Cardiac muscle cell (in vitro differentiated cells and primary cell): ENCODE measurements around the gene LRBA. TPM values are rescaled to one million over a fixed set of nuclear protein-coding genes. Genes with fewer than 3 reads are reported as not detected.

Experiments
- DNase-seq, 2 donors: peaks; one replicate each; pipeline versions ENCODE4 v3.0.0 to v3.0.0-alpha.2; 2010 to 2017; ENCODE audit warnings: low read depth in 1 of 2, low spot score in 1 of 2
- H3K27ac ChIP-seq: fragments of 200-600 bp; sonication (generic); 2 replicates; pipeline ENCODE4 v1.5.1; 2016
- H3K27me3 ChIP-seq: fragments of 200-600 bp; sonication (generic); 2 replicates; pipeline ENCODE4 v1.6.0; 2016; ENCODE audit warnings: control low read depth
- H3K36me3 ChIP-seq: fragments of 200-600 bp; sonication (generic); 2 replicates; pipeline ENCODE4 v1.5.1; 2016; ENCODE audit warnings: control low read depth
- H3K4me1 ChIP-seq: fragments of 200-600 bp; sonication (generic); 2 replicates; pipeline ENCODE4 v1.8.1; 2017; ENCODE audit warnings: low read depth, mild to moderate bottlenecking, mixed run types
- H3K4me3 ChIP-seq: fragments of 200-600 bp; sonication (generic); 2 replicates; pipeline ENCODE4 v1.5.1; 2016; ENCODE audit warnings: mild to moderate bottlenecking
- H3K9me3 ChIP-seq: fragments of 200-600 bp; sonication (generic); 2 replicates; pipeline ENCODE4 v1.5.1; 2017; ENCODE audit warnings: low read depth, mild to moderate bottlenecking, control low read depth
- CTCF ChIP-seq: IDR thresholded peaks from 2 replicates; pipeline ENCODE4 v1.5.1; 2012; ENCODE audit warnings: low read depth, mild to moderate bottlenecking, low read length
- polyA plus RNA-seq: library from polyadenylated mRNA; unstranded; fragments of >200 nt; fragmentation: Nextera tagmentation; extraction: Ambion mirVana; gene quantifications from 2 replicates; pipeline ENCODE4 v1.2.1, GENCODE V29; 2016
- total RNA-seq: library from RNA; depleted of rRNA; stranded (reverse); fragments of >200 nt; gene quantifications from 2 replicates; pipeline ENCODE4 v1.2.3, GENCODE V29; 2016

LRBA gene
- total and polyA plus RNA-seq, 2 experiments from 2014 or later = 17.7 to 58.8 TPM

GRCh38 chr4:150990250-150990649 is 24.8 kb downstream of the LRBA start:
- TF ChIP-seq CTCF = no peak
- Histone ChIP-seq H3K9me3 (no peaks in the 10 kb centered on the region), H3K36me3 (no peaks in the 10 kb centered on the region), H3K4me3 (no peak overlapping the region), H3K27me3 (no peaks in the 10 kb centered on the region), H3K27ac (no peak overlapping the region), H3K4me1 (no peaks in the 10 kb centered on the region)
- DNase-seq = no peak

GRCh38 chr4:150988238-150988637 is 26.8 kb downstream of the LRBA start:
- Histone ChIP-seq H3K4me3 (no peak overlapping the region), H3K36me3 (no peaks in the 10 kb centered on the region), H3K9me3 (no peaks in the 10 kb centered on the region), H3K4me1 (no peaks in the 10 kb centered on the region), H3K27me3 (no peaks in the 10 kb centered on the region), H3K27ac (no peak overlapping the region)
- DNase-seq = no peak
- no peak for TF ChIP-seq CTCF

GRCh38 chr4:150987204-150987603 is 27.9 kb downstream of the LRBA start:
- H3K4me3 ChIP-seq = no peak overlapping the region
- no peak for DNase-seq
- no peaks in the 10 kb centered on the region for H3K36me3 ChIP-seq
- H3K27me3 ChIP-seq = no peaks in the 10 kb centered on the region
- TF ChIP-seq CTCF = no peak
- H3K27ac ChIP-seq = no peak overlapping the region
- no peaks in the 10 kb centered on the region for H3K9me3 ChIP-seq
- no peaks in the 10 kb centered on the region for H3K4me1 ChIP-seq

GRCh38 chr4:150986085-150986484 is 29.0 kb downstream of the LRBA start:
- H3K27me3 ChIP-seq = no peaks in the 10 kb centered on the region
- H3K4me3 ChIP-seq = no peak overlapping the region
- no peak for DNase-seq
- no peaks in the 10 kb centered on the region for H3K9me3 ChIP-seq
- no peak for TF ChIP-seq CTCF
- no peak overlapping the region for H3K27ac ChIP-seq
- H3K36me3 ChIP-seq = no peaks in the 10 kb centered on the region
- no peaks in the 10 kb centered on the region for H3K4me1 ChIP-seq

GRCh38 chr4:150983851-150984250 is 31.2 kb downstream of the LRBA start:
- Histone ChIP-seq H3K27me3 (no peaks in the 10 kb centered on the region), H3K36me3 (no peaks in the 10 kb centered on the region), H3K27ac (no peak overlapping the region), H3K9me3 (no peaks in the 10 kb centered on the region), H3K4me3 (no peak overlapping the region), H3K4me1 (no peaks in the 10 kb centered on the region)
- TF ChIP-seq CTCF = no peak
- no peak for DNase-seq
